ENCODE measurements around the gene SSBP3. TPM values are rescaled to one million over a fixed set of nuclear protein-coding genes. Genes with fewer than 3 reads are reported as not detected.

Gene SSBP3
- total RNA-seq, 1 donor from 2014 or later: 7.8 TPM

DNA sequence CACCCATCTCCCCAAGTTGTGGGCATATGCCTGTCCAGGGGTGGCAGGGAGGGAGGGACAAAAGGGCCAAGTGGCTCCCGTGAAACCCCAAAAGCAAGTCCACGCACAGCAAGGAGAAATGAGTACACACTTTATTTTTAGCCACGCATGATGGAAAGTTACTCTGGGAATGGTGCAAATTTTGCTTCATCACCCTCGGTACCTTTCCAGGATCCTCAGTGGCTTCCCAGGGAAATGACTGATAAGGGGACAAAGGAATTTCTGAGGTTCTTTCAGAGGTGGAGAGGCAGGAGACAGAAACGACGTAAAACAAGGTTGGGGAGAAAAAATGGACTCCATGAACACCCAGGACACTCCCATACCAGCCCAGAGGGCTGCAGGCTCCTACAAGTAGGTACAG is 65.8 kb downstream of the SSBP3 start:
- DNase-seq (ENCODE audit: low read depth): no peak
- TF ChIP-seq, protein P1, sequence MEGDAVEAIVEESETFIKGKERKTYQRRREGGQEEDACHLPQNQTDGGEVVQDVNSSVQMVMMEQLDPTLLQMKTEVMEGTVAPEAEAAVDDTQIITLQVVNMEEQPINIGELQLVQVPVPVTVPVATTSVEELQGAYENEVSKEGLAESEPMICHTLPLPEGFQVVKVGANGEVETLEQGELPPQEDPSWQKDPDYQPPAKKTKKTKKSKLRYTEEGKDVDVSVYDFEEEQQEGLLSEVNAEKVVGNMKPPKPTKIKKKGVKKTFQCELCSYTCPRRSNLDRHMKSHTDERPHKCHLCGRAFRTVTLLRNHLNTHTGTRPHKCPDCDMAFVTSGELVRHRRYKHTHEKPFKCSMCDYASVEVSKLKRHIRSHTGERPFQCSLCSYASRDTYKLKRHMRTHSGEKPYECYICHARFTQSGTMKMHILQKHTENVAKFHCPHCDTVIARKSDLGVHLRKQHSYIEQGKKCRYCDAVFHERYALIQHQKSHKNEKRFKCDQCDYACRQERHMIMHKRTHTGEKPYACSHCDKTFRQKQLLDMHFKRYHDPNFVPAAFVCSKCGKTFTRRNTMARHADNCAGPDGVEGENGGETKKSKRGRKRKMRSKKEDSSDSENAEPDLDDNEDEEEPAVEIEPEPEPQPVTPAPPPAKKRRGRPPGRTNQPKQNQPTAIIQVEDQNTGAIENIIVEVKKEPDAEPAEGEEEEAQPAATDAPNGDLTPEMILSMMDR (conservative IDR thresholded peaks at IDR 0.05; ENCODE audit: low read depth, low read length): no peak
- H3K4me3 ChIP-seq (ENCODE audit: low read depth, low read length): no peak overlapping the region

DNA sequence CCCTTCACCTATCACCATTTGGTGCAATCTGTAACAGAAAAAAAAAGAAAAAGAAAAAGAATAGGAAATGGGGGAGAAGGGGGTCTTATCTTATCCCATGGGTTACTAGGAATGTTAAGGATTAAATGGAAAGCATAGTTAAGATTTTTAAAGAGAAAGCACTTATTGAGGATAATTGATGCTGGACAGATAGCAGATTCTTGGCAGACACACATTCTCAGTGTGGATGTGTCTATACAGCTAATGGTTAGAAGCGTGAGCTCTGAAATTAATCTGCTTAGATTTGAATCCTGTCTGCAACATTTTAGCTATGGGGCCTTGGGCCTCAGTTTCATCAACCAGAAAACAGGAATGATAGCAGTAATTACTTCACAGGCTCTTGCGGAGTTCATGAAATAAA is 67.1 kb downstream of the SSBP3 start:
- DNase-seq (ENCODE audit: low read depth): no peak
- TF ChIP-seq, protein P1 (conservative IDR thresholded peaks at IDR 0.05; ENCODE audit: low read depth, low read length): no peak
- no peak overlapping the region for H3K4me3 ChIP-seq (ENCODE audit: low read depth, low read length)

DNA sequence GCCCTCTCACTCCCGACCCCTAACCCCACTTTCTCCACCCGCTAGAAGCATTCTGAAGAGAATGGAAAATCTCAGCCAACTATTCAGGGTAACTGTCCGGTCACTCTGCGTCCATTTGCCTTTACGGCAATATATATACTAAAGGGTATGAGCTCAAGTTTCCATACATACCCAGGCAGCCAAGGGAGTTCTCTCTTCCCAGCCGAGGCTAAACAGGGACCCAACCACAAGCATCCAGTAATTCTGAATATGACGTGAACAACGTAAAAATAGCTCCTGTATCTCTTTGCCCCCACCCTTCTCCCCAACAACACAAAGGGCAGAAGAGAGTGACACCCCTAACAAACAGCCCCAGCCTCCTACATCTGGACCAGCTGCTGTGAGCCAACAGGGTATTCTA is 67.7 kb downstream of the SSBP3 start:
- TF ChIP-seq, protein P1 (conservative IDR thresholded peaks at IDR 0.05; ENCODE audit: low read depth, low read length): no peak
- no peak for DNase-seq (ENCODE audit: low read depth)
- H3K4me3 ChIP-seq (ENCODE audit: low read depth, low read length): no peak overlapping the region

DNA sequence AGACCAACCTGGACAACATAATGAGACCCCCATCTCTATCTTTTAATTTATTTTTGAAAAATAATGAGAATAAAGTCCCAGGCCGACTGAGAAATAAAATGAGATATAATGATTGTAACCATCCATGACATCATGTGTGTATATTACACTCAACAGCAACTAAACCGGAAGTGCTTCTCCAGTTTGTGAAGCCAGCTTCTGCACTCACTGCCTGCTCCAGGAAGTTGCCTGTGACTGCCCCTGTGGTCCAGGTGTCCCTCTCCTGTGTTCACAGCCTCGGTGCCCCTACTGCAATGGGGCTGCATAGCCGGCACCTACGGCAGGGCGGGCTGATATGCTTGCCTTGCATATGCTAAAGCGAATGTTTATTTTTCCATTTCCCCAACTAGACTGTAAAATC is 68.3 kb downstream of the SSBP3 start:
- DNase-seq (ENCODE audit: low read depth): no peak
- no peak overlapping the region for H3K4me3 ChIP-seq (ENCODE audit: low read depth, low read length)

DNA sequence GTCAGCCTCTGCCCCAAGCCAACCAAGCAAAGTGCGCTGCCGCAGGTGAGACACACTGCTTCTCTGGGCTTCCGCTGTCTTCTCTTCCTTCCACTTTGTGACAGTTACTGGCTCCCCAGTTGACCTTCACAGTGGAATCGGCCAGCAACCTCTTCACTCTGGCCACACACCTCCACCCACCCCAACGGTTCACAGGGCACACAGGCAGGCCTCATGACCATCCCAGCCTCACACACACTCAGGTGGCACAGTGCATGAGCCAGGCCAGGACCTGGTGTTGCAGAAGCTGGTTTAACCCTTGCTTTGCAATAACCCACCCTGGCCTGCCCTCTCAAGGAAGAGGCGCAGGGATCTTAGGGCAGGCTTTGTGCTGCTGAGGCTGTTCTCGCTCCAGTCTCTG is 69.2 kb downstream of the SSBP3 start:
- no peak for DNase-seq (ENCODE audit: low read depth)
- no peak overlapping the region for H3K4me3 ChIP-seq (ENCODE audit: low read depth, low read length)
- TF ChIP-seq, protein P1 (conservative IDR thresholded peaks at IDR 0.05; ENCODE audit: low read depth, low read length): no peak

More for the DNA sequence above, 68.3 kb downstream of the SSBP3 start:
- TF ChIP-seq, protein P1 (conservative IDR thresholded peaks at IDR 0.05; ENCODE audit: low read depth, low read length): no peak

DNA sequence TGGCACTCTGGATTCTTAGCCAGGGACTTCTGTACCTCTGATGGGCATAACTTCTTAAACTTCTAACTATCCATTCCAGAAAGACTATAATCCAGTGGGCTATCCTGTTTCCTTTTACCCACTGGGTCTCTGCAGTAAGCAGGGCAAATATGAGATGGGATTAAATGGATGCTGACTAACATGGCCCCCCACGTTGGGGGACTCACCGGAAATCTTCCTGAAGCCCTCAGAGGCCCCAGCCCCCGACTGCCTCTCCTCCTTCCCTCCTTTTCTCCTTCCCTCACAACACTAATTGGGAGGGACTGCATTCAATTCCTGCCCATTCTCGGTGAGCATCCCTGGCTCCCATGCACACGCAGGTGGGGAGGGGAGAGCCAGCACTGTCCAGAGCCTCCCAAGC is 70.1 kb downstream of the SSBP3 start:
- H3K4me3 ChIP-seq (ENCODE audit: low read depth, low read length): no peak overlapping the region

DNA sequence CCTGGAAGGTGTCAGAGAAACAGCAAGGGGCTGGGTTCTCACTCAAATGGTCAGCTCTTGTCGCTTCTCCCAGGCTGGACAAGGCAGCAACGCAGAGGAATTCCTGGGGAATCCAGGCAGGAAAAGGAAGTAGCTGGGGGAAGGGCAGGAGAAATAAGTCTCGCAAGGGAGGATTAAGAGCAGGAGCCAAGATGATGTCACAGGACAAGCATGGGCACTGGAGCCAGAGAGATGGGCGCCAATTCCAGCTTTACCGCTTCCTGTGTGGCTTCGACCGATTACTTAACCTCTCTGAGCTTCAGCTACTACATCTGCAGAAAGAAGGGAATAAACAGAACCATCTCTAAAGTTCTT is 70.5 kb downstream of the SSBP3 start:
- H3K4me3 ChIP-seq (ENCODE audit: low read depth, low read length): peak overlapping the region; percentile 30
- TF ChIP-seq, protein P1 (conservative IDR thresholded peaks at IDR 0.05; ENCODE audit: low read depth, low read length): no peak
- DNase-seq (ENCODE audit: low read depth): peak; percentile 57

More for the DNA sequence above, 70.1 kb downstream of the SSBP3 start:
- DNase-seq (ENCODE audit: low read depth): no peak
- TF ChIP-seq, protein P1 (conservative IDR thresholded peaks at IDR 0.05; ENCODE audit: low read depth, low read length): no peak

All from epithelial cell of proximal tubule (primary cell).